GF-D8 (cell line): Measurements from ENCODE around the gene PAX7.
"Not testable (repeated sequence)": the region's sequence is repeated elsewhere in the genome, so short reads cannot be mapped to it uniquely, and the experiment has no call there.

Experiments
- DNase-seq: peaks from one replicate; lab custom pipeline; 2025; lab: John Stamatoyannopoulos, UW

Gene PAX7

DNA sequence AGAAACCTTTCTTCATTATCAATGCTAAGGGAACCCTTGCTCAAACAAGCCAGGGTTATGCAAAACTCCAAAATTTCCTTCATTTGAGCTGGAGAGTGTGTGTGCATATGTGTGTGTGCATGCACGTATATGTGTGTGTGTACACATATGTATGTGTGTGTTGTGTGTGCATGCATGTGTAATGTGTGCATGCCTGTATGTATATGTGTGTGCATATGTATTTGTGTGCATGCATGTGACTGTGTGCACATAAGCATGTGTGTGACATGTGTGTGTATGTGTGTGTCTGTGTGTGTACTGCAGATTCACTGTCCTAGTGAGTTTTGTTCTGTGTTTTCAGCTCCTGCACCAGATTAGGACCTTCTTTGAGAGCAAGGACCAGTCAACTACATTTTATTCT lies 28.2 kb downstream of the PAX7 start:
- no peak for DNase-seq

DNA sequence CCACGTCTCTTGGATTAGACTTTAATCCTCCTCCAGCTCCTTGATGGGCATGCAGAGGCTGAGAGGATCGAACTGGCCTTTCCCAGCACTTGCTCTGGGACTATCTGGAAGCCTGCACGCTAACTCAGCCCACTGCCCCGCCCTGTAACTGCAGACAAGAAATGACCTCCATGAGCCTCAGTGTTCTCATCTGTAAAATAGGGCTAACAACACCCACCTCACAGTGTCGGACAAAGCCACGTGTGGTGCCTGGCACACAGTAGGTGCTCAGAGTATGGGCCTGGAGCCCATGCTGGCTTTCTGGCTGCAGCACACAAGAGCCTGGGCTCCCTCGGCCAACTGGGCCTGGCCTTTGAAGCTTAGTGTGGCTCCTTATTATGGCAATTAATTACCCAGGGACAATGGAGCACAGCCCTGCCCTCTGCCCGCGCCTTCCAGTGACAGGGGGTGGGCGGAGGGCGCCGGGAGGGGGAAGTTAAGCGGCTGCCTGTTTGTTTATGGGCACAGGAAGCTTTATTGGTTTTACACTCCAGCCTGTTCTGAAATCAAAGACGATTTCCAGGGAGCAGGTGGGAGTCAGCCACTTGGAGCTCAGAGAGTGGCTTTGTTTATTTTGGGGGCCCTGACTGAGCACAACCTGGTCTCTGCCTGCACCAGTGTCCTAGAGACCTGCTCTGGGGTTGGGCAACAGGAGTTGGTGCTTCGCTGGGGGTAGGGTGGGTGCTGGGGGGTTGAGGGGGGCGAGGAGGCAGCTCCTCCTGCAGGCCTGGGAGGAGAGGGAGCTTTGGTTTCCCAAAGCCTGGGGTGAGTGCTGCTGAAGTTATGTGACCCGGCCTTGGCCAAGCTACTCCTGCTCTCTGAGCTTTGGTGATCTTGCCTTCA lies 31.0 kb downstream of the PAX7 start:
- no peak for DNase-seq

DNA sequence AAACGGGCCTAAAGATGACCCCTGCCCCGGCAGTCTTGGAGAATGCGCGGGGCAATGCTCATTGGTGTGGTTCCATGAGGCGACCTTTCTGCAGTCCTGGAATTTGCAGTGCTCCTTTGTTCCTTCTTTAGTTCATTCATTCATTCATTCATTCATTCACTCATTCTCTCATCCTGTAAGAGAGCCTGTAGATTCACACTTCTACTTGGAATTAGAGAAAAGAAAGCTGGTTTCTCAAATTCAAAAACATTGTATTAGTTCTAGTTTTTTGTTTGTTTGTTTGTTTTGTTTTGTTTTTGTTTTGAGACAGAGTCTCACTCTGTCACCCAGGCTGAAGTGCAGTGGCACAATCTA lies 31.6 kb downstream of the PAX7 start:
- DNase-seq, result no peak

DNA sequence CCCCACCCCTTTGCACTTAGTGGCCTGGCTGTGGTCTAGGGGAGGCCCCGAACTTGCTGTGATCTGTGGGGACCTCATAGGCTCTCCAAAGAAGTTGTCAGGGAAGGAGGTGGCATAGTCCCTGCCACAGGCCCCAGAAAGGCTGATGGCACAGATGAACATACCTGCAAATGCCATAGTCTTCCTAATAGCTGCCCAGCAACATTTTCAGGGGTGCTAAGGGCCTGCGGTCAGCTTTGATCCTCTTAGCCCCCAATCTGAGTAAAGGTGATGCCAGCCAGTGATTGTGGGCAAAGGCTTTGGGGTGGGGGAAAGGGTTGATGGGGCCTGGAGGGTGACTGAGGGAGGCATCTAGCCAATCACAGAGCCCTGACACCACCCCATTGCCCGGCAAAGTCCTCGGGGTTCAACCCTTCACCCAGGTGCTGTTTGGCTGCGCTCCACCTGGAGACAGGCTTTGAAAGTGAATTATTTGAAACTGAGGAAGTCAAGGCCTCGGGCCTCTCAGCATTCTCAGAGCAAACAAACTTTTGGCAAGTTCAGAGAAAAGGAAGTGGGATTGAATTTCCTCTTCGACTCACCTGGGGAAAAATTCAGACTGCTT lies 35.8 kb downstream of the PAX7 start:
- no peak for DNase-seq

DNA sequence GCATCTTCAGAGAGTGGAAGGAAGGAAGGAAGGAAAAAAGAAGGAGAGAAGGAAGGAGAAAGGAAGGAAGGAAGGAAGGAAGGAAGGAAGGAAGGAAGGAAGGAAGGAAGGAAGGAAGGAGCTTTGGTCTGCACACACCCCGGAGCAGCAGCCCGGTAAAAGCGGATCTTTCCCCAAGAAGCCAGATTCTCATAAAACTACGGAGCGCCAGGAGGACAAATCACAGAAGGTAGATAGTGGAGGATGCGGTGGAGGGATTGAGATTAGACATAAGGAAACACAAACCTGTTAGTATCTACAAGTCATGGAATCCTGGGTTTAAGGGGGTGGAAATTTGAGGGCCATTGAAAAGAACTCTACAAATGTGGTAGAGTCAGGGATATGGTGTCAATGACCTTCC lies 36.7 kb downstream of the PAX7 start:
- DNase-seq, result no peak

DNA sequence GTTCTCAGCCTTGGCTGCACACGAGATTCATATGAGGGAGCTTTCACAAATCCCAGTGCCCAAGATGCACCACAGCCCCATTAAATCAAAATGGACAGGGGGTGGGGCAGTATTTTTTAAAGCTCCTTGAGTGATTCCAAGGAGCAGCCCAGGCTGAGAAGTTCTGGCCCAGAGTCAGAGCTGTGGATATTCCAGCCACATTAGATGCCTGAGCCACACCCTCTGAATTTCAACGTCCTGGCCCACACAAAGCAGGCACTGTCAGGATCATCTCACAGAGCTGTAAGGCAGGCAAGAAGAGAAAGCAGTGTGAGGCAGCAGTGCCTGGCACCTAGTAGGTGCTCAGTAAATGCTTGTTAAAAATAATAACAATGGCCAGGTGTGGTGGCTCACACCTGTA lies 37.4 kb downstream of the PAX7 start:
- DNase-seq, result no peak

DNA sequence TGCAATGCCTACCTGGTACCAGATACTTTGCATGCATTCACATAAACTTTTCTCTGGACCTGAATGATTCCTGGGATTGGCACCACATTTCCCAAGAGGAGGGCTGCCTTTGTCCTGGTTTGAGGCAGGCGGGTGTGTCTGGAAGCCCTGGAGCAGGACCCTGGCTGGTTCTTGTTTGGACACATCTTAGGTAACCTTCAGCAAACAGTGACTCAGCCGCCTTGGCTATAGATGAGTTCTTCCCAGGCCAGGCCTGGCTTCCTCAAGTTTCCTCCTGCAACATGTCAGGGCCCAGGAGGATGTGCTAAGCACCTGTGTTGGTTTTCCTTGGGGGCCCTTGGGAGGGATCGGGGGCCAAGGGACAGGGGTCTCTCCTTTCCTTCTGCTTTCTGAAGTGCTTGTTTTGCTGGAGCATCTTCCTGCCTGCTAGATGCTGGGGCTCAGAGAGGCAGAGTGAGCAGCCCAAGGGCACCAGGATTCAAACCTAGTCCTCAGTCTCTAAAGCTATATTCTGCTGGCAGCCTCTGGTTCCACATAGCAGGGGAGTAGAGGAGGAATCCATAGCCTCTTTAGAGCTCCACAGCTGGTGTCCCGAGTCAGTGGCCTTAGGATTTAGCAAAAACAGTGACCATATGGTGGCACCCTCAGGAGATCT lies 38.2 kb downstream of the PAX7 start:
- DNase-seq, result no peak

DNA sequence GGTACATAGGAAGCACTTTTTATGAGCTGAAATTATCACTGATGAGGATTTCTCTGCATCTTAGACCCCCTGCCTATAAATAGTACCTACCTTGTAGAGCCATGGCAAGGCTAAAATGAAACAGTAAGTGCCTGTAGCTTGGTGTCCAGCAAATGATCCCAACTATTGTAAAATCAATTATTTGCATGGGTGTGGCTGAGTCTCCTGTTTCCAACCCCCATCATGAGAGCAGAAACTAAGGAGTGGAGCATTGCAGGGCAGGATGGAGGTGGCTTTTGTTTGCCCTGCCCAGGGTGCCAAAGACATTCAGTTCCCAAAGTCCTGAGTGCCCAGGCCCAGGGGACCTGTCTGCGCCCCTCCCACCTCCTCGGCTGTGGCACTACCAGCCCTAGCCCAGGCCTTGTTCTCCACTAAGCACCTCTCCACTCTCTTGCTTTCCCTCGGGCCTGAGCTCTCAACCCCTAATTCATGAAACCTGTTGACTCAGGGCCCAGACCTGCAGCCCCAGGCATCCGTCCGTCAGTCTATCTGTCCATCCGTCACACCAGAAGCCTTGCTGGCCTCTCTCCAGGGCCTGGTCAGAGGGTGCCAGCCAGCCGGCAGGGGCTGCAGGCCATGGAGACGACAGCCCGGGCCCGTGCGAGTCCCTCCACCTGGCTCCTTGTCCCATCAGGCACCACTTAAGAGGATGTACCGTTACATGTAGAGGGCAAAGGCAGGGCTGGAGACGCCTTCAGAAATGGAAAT lies 39.6 kb downstream of the PAX7 start:
- DNase-seq, result no peak

DNA sequence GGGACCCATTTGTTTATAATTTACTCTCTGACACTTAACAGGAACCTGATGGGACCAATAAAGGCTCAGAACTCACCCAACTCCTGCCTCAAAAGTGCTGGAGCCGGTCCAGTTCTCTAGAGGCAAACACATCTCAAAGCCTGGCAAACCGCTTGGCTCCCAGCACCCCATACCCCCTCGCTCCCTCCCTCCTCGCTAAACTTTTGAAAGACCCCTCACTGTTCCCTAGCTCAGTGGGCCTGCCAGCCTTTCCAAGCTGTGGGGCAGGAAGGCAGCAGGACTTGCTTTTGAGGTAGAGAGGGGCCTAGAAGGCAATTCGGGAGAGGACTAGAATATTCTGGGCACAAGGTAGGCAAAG lies 40.2 kb downstream of the PAX7 start:
- DNase-seq, result no peak

DNA sequence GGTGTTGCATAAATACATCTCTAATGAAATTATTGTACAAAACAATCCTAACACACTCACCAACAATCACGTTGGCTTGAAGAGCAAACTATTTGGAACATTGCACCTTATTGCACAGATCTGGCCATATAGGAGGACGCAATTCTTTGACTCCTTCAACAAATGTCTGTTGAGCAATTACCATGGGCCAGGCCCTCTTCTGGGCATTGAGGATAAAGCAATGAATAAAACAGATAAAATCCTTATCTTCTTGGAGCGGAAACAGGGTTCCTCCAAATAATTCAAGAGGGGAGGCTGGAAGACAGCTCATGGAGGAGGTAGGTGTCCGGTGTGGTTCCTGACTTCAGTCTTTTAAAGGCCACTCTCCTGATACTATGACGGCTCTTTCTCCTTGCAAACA lies 43.3 kb downstream of the PAX7 start:
- DNase-seq, result no peak

DNA sequence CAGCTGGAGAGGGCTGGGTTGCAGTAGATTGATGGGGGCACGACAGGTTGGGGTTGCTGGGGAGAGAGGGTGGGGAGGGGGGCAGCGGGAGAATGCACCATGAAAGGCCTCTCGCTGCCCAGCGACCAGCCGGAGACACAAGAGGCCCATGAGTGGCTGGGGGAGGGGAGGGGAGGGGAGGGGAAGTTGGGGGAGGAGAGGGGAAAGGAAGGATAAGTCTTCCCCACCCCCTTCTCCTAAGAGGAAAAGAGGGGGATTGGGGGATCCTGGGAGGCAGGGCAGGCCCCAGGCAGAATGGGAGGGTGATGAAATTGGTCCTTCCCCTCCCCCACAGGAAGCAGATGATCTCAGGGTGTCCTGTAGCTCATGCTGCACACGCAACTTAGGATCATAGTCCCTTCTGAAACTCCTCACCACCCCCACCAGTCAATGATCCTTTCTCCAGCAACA lies 45.7 kb downstream of the PAX7 start:
- DNase-seq, result no peak

DNA sequence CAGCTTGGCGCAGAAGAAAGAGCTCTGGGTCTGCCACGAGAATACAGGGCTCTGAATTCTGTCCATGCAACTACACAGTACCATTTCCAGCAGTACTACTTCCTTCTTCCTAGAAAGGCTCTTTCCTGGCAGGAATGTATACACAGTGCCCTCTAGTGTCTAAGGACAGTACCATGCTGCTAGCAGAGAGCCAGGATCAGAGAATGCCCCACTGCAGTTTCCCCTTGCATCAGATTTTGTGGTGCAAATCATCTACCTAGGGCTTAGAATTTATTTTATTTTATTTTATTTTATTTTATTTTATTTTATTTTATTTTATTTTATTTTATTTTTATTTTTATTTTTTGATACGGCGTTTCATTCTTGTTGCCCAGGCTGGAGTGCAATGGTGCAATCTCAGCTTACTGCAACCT lies 50.8 kb downstream of the PAX7 start:
- DNase-seq, result no peak

DNA sequence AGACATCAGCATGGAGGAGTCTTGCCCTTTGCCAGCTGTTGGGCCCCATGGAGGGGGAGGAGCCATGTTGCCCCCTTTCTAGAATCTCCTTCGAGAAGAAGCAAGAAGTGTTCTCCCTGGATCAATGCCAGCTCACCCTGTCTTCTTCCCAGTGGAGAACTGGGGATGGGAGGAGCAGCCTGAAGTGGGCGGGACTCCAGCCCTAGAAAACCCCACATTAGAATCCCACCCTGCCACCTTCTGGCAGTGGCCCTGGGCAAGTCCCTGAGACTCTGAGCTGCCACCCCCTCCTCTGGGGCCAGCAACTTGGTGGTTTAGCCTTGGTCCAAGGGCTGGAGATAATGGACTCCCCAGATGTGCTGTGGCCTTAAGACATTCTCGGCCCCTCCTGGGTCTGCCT lies 51.7 kb downstream of the PAX7 start:
- DNase-seq, result no peak

DNA sequence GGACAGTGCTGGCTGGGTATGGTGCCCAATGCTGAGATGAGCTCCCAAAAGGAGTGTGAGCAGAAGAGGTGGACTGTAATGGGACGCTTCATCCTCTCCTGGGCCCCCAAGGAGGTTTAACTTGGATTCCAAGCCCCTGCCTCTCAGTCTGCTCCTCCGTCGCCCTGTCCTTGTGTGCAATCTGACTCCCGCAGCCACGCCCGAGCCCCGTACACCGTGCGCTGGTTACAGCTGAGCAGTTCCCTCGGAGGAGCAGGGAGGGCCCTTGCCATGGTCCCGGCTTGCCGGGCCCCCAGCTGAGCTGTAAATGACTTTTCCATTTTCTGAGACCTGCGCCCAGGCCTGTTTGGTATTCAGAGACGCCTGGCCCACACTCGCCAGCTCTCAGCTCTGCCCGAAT lies 53.7 kb downstream of the PAX7 start:
- no peak for DNase-seq

DNA sequence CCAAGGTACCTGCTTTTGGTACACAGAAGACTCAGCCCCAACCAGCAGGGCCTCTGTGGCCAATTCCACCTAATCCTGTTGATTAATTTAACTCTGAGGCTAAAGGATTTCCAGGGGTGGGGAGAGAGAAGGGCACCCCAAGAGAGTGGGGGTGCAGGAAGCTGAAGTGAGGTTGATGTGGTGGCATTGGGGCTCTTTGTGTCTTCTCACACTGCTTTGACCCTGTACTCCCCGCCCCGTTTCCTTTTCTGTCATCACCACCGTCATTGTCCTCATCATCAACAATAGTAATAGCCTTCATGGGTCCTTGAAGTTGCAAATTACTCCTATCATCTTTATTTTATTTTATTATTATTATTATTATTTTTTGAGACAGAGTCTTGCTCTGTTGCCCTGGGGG lies 55.9 kb downstream of the PAX7 start:
- no peak for DNase-seq

DNA sequence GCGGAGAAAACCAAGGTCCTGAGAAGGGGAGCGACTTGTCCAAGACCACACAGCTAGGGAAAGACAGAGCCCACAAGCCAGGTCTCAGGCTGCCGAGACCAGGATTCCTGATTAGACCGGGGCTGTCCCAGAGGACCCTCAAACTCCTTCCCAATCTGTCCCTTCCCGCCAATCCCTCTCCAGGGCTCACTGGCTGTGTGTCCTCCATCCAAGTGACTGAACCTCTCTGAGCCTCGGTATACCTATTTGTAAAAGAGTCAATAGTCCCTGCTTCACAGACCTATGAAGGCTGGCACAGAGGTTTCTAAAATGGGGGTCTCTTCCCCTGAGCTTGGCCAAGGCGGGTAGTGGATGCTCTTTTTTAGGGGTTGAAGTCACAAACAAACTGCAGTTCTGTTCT lies 56.6 kb downstream of the PAX7 start:
- no peak for DNase-seq

DNA sequence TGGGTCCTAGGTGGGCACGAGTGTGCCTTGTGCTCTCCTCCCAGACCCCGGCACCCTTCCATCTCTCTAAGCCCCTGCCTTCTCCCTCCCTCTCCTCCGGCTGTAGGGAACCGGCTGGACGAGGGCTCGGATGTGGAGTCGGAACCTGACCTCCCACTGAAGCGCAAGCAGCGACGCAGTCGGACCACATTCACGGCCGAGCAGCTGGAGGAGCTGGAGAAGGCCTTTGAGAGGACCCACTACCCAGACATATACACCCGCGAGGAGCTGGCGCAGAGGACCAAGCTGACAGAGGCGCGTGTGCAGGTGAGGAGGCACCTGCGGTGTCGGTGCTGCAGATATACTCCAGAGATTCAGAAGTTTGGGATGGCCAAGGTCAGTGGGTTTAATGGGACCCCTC lies 61.0 kb downstream of the PAX7 start:
- no peak for DNase-seq

DNA sequence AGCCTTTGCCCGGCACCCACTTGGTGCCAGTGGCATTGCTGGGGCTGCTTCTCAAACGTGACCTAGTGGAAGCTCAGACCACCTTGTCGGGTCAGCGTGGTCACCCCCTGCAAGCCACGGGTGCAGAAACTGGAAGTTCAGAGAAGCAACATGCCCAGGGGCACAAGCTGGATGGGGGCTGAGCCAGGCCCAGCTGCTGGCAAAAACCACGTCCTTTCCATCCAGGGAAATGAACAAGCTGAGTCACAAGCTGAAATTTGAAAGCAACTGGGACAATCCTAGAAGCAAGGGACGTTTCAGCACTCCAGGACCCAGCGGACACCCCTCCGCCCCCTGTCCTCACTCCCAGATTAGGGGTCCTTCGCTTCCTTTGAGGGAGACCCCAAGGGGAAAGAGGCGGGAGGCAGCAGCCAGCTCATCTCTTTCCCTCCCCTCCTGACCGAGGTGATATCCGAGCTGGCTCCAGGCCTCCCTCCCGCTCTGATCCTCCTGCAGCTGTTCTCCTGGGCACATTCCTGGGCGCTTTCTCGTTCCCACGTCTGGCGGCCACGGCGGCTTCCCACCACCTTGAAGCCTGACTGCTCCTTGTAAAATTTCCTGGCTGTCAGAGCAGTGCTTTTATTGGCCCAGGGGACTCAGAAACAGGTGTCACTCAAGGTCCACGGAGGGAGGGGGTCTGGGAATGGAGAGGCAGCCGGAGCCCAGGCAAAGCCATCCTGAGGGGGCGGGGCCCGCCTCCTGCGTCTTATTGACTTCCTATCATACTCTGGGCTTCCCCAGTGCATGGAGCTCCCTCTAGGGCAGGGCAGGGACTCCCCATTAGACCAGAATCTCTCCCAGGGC lies 62.8 kb downstream of the PAX7 start:
- no peak for DNase-seq

DNA sequence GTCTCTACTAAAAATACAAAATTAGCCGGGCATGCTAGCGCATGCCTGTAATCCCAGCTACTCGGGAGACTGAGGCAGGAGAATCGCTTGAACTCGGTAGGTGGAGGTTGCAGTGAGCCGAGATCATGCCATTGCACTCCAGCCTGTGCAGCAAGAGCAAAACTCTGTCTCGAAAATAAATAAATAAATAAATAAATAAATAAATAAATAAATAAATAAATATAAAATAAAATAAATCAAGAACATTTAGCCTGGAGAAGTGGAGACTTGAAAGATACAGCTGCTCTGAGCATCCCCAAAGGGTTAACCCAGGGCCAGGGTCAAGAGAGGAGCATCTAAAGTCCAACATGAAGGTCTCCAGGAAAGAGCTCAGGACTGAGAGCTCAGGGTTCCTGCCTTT lies 63.6 kb downstream of the PAX7 start:
- DNase-seq, result not testable (repeated sequence)

DNA sequence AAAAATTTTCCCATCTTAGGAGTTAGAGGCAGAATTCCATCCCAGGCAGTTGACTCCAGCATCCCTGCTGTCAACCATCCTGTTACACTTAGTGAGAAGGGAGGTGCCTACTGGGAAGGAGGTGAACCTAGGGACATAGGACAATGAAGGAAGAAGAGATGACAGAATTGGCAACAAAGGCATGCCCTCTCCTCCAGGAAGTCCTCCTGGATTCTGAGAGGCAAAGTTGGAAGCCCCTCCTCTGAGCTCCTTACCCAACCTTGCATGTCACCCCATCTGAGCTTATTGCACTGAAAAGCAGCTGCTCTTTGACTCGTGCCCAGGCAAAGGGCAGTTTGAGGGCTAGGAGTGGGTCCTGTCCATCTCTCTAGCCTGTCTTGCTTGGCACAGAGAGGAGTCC lies 66.9 kb downstream of the PAX7 start:
- DNase-seq, result no peak

DNA sequence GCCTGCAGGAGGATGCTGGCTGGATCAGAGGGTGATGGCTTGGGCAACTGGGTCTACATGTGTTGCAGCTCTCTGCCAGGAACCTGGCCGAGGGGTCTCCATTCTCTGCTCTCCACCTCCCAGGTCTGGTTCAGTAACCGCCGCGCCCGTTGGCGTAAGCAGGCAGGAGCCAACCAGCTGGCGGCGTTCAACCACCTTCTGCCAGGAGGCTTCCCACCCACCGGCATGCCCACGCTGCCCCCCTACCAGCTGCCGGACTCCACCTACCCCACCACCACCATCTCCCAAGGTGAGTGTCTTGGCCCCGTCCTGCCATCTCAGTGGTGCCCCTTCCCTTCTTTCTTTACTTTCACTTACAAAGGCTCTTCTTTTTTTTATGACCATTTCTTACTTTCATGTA lies 69.9 kb downstream of the PAX7 start:
- DNase-seq, result no peak

DNA sequence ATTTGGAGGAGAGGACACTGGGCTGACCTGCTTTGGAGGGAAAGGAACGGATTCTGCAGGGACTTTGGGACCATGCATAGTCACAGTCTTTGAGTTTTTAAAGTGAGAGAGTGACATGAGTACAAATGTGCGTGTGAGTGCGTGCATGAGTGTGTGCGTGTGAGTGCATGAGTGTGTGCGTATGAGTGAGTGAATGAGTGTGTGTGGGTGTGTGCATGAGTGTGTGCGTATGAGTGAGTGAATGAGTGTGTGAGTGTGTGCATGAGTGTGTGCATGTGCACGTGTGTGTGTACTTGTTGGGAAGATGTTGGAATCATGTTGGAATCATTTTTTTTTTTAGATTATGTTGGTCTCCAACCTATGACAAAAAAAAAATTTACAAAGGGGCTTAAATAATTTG lies 70.5 kb downstream of the PAX7 start:
- no peak for DNase-seq
